Activated CD4-positive, alpha-beta T cell treated with anti-CD3 and anti-CD28 coated beads for 1 hour (primary cell): ENCODE measurements around the gene RUFY4.
"Not testable (repeated sequence)": the region's sequence is repeated elsewhere in the genome, so short reads cannot be mapped to it uniquely, and the experiment has no call there.

Source experiments
- DNase-seq: peaks from one replicate; pipeline ENCODE4 v3.0.0-alpha.2; 2020

RUFY4 gene

DNA sequence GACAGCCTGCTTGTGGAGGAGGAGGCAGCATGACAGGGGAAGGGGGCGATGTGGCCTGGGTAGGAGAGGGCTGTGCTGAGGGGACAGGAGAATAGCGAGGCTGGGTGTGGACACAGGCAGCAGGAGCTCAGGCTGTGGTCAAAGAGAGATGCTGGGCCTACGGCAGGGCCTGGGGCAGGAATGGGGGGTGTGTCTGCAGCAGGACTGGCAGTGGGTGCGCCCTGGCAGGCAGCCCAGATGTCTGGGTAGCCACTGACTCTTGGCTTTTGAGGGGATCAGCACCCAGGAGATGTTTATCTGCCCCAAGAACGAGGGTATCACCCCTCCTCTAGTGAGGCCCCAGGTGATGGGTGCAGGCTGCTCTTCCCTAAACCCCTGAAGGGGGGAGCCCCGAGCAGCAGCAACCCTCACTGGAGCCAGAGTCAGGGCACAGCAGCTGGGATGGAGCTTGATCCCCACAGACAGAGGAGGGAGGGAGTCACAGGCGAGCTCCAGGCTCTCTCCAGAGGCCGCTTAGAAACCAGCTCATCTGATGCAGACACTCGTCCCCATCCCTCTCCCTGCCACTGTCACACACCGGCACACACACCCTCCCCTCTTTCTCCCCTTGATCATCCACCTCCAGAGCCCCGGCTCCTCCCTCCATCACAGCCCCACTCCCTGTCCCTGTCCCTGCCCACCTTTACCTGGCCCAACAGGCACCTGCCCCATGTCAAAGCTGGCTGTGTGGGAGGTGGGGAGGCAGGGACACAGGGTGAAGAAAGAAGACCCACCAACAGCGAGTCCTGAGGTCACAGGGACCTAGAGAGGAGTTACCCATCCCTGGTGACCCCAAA lies 36.5 kb upstream of the RUFY4 start:
- DNase-seq: no peak

DNA sequence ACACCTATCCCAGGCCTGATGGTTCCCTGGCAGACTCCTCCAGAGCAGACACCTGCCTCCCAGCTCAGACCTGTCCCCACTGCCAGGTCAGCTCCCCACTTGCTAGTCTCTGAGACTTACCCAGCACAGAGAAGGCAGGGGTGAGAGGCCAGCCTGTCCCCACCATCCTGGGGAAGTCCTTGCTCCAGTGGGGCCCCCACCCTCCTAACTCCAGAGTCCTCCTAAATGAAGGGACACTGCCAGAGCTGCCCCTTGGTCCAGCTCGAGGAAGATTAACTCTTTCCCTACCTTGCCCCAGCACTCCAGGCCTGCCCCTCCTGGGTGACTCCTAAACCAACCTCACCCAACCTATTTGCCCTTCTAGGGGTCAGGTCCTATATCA lies 35.9 kb upstream of the RUFY4 start:
- no peak for DNase-seq

- DNase-seq: no peak
These were observed 35.2 kb upstream of the RUFY4 start for GRCh38 chr2:218033590-218034496.

DNA sequence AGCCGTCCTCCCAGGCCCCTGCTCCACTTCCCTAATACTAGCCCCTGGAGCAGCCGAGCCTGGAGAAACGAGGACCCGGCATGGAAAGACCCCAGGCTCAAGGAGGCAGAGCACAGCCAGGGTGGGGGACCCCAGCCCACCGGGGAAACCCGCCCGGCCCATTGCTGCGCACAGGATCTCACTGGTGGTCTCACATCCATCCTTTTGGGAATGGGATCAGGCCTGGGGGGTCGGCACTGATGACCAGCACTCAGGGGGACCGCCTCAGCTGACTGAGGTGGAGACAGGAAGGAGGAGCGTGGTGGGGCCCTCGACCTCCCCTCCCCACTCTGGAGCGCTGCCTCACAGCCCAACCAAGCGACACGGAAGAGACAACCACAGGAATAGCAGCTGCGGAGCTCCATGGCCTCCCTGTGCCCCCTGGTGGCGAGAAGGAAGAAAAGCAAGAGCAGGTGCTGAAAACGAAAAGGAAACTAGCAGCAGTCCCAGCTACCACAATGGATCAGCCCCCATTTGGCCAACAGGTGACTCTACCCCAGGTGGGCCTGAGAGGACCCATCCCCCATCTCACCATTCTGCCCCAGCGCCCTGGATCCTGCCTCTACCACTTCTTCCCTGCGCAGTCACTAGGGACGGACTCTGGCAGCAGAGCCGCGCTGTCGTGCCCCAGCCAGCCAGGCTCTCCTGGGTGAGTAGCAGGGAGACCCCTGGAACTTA lies 34.4 kb upstream of the RUFY4 start:
- peak; percentile 55 for DNase-seq

DNA sequence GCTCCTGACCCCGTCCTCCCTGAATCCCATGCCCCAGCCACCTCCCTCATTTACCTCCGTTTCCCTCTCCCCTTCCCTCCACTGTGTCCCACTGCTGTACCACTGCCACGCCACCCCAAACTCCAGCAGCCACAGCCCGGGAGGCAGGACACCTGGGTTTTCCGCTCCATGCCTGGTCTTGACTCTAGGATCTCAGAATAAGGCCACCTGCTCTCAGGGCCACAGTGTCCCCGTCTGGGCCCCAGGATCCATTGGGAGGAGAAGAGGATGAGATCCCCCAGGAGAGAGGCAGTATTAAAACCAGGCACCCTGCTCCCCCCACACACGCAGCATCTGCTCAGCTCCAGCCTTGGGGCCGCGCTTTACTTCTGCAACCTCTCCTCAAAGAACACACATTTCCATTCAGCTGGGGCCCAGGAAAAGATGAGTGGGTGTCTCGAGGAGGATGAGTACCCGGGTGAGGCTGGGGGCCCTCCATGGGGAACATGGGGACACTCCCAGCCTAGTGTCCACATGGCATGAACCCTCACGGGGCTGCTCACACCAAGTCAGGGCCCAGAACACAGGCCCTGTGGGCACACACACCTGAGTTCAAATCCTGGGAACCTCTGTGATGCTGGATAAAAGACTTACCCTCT lies 33.5 kb upstream of the RUFY4 start:
- no peak for DNase-seq

DNA sequence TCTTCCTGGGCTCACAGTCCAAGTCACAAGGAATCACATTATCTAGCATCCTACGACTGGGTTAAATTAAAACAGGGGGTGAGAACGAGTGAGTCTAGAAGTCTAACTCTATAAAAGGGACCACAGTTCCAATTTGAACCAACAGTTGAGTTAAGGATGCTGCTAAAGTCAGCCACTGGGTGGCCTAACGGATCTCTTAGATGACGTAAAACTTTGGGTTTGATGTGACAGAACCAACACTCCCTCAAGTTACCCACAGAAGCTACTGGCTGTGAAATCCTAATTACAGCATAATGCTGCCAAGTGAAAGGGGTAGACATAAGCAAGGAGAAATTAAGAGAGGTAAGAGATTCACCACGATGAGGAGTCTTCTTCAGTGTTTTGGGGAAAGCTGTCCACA lies 32.7 kb upstream of the RUFY4 start:
- no peak for DNase-seq

DNA sequence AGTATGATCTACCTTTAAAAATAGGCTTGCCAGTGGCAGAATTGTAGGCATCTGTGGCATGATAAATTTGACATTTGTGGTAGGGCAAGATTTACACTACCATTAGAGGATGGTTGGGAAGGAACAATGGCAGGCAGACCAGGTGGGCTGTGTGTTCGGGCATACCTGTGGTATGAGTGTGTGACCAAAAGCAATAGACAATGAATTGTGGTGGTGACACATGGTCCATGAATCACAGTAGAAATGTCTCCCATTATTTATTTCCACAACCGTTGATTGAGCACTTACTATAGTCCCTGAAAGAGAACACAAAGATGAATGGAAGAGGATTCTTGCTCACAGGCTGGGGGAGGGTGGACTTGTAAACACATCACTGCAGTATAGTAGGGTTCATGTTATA lies 29.9 kb upstream of the RUFY4 start:
- DNase-seq: no peak

DNA sequence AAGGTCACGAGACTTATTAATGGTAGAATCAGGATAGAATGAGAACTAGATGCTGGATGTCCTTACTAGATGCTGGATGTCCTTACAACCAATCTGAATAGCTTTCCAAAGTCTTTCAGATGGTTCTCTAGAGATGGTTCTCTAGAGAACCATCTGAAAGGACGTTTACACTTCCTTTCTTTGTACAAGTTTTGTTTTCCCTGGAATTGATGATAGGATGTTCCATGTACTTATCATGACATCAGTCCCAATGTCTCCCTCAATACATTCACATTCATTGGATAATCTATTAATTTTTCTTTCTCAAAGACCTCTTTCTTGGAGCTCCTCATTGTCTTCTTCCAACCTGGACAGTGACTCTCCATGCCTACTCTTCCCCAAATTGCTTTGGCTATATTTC lies 28.2 kb upstream of the RUFY4 start:
- no peak for DNase-seq

GRCh38 chr2:218041302-218042168 lies 27.5 kb upstream of the RUFY4 start:
- DNase-seq: no peak

DNA sequence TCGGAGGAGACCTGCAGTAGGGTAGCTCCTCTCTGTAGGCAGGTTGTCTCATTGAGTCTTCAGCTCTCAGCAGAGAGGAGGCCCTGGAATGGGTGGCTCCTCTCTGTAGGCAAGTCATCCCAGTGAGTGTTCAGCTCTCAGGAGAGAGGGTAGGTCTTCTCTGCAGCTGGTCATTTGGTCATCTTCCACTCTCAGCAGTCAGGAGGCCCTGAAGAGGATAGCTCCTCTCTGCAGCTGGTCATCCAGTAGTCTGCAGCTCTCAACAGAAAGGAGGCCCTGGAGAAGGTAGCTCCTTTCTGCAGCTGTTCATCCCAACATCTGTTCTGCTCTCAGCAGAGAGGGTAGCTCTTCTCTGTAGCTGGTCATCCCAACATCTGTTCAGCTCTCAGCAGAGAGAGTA lies 26.0 kb upstream of the RUFY4 start:
- DNase-seq: no peak

DNA sequence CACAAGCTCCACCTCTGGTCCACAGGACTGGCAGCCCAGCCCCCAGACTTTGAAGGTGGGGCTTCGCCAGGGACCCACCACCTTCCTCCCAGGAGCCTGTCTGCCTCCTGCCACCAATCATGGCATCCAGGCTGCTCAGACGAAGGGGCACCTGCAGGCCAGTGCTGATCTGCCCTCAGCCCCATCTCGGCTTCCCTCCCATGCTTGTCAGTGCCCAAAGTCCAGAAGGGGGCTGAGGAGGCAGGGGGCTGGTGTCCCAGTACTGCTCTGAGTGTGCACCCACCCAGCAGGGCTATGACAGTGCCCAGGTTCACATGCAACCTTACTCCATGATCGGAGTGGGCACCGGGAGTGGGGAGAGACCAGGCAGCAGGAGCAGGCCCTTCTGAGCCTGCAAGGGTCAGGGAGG lies 25.3 kb upstream of the RUFY4 start:
- no peak for DNase-seq

DNA sequence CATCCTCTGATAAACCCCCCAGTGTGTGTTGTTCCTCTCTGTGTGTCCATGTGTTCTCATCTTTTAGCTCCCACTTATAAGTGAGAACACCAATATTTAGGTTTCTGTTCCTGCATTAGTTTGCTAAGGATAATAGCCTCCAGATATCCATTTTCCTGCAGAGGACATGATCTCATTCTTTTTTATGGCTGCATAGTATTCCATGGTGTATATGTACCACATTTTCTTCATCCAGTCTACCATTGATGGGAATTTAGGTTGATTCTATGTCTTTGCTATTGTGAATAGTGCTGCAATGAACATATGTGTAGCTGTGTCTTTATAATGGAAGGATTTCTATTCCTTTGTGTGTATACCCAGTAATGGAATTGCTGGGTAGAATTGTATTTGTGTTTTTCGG lies 24.5 kb upstream of the RUFY4 start:
- DNase-seq: not testable (repeated sequence)

- no peak for DNase-seq
These were observed 22.8 kb upstream of the RUFY4 start for GRCh38 chr2:218046238-218046637.

GRCh38 chr2:218047536-218048225 lies 21.4 kb upstream of the RUFY4 start:
- DNase-seq: no peak

- no peak for DNase-seq
These were observed 17.1 kb upstream of the RUFY4 start for GRCh38 chr2:218051903-218052302.

DNA sequence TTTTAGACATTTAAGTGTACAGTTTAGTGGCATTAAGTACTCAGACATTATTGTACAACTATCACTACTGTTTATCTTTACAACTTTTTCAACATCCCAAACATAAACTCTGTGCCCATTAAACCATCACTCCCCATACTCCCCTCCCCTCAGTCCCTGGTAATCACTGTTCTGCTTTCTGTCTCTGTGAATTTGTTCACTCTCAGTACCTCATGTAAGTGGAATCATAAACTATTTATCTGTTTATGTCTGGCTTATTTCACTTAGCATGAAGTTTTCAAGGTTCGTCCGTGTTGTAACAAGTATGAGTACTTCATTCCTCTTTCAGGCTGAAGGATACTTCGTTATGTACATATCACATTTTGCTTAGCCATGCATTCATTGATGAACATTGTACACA lies 9.8 kb upstream of the RUFY4 start:
- no peak for DNase-seq

DNA sequence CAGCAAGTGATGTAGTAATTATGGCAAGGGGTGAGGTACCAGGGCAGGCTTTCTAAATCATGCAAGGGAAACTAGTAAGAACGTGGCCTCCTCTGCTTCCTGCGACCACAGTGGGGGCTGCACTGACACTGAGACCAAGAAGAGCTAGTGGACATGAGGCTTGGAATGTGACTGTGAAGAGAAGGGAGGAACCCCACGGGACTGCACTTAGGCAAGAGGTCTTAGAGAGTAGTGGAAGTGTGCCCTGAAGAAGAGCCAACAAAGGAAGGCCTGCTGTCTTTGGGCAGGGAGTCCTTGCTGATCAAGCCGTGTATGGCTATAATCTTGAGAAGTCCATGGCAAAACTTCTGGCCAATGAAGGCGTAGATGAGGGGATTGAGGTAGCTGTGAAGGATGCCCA lies 8.9 kb upstream of the RUFY4 start:
- no peak for DNase-seq

GRCh38 chr2:218060950-218061660 lies 7.9 kb upstream of the RUFY4 start:
- DNase-seq: no peak

- no peak for DNase-seq
These were observed 5.6 kb upstream of the RUFY4 start for GRCh38 chr2:218063486-218063885.

- DNase-seq: no peak
These were observed 5.2 kb upstream of the RUFY4 start for GRCh38 chr2:218063896-218064295.
